Amniotic stem cell (primary cell): Measurements from ENCODE around the gene VAV2.
A peak's percentile ranks its signal among the peaks of the same experiment; 100 is the strongest.
"Not testable (repeated sequence)": the region's sequence is repeated elsewhere in the genome, so short reads cannot be mapped to it uniquely, and the experiment has no call there.

Source experiments
- DNase-seq: peaks from one replicate; lab custom pipeline; 2025; lab: John Stamatoyannopoulos, UW

VAV2 gene

GRCh38 chr9:133995012-133995896 is 3.1 kb upstream of the VAV2 start:
- no peak for DNase-seq

GRCh38 chr9:133994353-133995011 is 2.4 kb upstream of the VAV2 start:
- peak; percentile 9 for DNase-seq

- no peak for DNase-seq
These were observed 1.6 kb upstream of the VAV2 start for GRCh38 chr9:133993635-133994253.

GRCh38 chr9:133992780-133993634 is 883 bp upstream of the VAV2 start:
- peak; percentile 66 for DNase-seq

GRCh38 chr9:133991214-133991921 is 756 bp downstream of the VAV2 start:
- no peak for DNase-seq

- peak; percentile 66 for DNase-seq
These were observed 1.5 kb downstream of the VAV2 start for GRCh38 chr9:133990366-133991213.

DNA sequence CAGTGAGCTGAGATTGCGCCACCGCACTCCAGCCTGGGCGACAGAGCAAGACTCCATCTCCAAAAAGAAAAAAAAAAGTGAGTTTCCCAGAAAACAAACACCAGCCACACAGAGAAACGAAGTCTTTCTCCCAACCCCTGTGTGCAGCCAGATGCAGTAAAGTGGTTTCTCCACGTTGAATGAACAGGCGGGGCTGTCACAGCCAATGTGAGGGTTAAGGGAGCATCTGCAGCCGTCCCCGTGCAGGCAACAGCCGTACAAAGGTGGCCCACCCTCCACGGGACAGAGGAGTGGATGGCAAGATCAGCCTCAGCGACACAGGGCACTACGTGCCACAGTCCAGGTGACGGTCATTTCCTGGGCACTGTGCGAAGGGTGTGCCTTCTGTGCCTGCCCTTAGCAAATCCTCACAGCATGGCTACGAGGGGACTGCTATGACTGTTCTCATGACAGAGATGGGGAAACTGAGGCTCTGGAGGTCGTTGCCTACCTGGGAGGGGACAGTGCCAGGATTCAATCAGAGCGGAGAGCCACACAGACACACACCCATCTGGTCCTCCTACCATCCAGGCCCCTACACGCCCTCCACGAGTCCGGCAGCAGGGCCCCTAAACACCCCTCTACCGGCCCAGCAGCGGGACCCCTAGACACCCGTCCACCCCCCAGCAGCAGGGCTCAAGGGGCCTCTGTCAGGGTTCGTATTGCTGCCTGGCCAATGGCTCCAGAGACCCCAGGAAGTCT is 2.3 kb downstream of the VAV2 start:
- no peak for DNase-seq

GRCh38 chr9:133988771-133989170 is 3.4 kb downstream of the VAV2 start:
- DNase-seq, result not testable (repeated sequence)

GRCh38 chr9:133987946-133988665 is 4.0 kb downstream of the VAV2 start:
- DNase-seq, result no peak

DNA sequence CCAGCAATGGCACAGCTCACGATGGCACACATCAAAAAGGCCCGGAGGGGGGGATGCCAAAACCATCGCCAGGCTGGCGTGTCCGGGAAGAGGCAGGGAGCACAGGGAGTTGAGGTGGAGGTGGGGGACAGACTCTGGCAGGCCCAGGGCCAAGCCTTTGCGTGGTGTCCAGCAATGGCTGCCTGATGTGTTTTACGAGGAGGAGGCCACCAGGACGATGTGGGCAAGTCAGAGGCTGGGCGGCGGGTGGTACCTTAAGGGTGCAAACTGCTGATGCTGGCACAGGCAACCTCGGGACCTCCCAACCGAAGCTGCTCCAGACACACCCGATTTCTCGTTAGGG is 4.7 kb downstream of the VAV2 start:
- DNase-seq, result no peak

DNA sequence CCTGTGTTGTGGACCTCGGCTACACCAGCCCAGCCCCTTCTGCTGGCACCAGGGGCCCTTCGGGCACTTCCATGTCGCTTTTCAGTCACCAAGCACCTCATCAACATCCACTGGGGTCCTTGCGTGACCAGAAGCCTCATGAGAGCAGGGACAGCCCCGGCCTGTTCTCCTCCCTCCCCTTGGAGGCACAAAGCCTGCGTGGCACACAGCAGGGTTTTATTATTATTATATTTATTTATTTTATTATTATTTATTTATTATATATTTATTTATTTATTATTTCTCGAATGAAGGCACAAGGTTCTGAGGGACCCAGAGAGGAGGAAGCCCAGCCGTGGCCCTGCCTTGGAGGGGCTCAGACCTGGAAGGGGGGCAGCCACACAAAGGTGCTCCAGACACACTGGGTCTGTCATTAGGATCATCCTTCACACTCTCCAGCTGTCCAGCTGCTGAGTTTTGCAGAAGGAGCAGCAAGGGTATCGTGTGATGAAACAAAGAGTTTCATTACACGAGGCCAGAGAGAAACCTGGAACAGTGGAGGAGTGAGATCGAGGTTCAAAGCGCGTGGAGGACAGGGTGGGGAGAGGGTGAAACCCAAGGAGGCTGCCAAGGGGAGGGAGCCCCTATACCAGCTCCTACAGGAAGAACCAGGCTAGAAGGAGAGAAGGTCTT is 5.2 kb downstream of the VAV2 start:
- no peak for DNase-seq

- DNase-seq, result no peak
These were observed 6.1 kb downstream of the VAV2 start for GRCh38 chr9:133986061-133986460.

DNA sequence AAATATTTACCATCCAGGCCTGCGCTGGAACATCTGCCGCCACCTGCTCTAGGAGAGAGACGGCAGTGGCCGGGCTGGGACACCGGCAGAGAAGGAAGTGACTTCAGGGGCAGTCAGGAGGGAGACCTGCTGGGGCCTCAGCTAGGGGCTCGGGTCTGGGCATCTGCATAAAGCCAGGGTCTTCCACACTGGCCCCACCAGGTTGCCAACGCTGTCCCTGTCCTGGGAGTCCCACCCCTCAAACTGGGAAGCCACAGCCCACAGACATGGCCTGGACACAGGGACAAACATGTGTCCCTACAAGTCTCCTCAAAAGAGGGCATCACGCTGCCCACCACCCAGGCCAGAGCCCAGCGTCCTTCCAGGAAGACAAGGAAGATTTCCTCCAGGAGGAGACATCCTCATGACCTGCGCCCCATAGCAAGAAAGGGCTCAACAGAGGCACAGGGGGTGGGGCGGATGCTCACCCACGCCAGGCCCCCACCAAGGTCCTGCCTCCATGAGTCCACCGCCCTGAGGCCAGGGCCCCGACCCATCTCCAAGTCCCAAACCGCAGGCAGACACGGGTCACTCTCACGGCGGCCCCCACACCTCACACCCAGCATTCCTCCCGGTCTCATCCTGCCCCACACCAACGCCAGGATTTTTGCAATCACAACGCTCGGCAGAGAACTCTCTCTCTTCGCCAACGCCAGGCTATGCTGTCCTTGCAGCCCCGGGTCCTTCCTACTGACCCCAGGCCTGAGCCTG is 9.0 kb downstream of the VAV2 start:
- no peak for DNase-seq

DNA sequence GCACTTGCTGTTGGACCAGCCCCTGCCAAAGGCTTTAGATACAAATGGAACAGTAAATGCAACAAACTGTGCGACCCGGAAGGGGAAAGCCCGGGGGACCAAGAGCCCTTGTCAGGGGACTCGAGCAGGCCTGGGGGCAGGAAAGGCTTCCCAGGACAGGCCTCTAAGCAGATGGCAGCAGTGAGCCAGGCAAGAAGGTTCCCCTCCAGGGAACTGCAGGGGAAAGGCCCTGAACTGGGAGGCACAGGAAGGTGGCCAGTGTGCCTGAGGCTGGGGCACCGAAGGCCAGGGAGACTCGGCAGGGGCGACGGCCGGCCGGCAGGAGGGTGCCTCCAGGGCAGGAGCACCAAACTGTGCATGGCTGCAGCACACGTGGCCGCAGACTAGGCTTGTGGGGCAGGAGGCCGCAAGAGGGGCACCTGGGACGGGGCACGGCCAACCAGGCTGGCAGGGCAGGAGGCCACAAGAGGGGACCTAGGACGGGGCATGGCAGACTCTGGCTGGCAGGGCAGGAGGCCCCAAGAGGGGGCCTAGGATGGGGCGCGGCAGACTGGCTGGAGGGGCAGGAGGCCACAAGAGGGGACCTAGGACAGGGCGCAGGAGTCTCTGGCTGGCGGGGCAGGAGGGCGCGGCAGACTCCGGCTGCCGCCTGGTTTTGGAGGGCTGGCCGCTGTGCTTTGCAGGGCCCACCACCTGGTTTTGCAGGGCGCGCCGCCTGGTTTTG is 10.0 kb downstream of the VAV2 start:
- no peak for DNase-seq

DNA sequence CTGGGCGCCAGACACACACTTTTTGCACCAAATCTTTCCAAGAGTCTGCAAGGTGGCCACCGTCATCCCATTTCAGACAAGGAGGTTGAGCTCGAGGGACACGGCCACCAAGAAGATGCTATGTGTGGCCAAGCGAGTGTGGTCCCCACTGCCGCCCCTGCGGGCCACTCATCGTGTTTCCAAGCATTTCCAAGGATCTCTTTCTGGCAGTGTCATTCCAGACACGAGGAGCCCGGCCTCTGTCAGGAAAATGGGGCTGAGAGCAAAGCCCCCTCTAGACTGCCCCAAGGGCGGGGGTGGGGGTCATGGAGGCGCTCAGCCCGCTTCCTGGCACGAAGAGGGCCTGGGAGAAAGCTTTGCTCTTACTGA is 10.6 kb downstream of the VAV2 start:
- DNase-seq, result no peak

- DNase-seq, result no peak
These were observed 11.1 kb downstream of the VAV2 start for GRCh38 chr9:133980864-133981588.
